Spleen (tissue), 7 donors: Measurements from ENCODE around the gene ASTL.

Experiments
- POLR2A ChIP-seq, 3 donors: fragments of 450-650 bp; IDR thresholded peaks; one replicate each; pipeline ENCODE4 v1.5.1; 2017; ENCODE audit warnings: antibody characterized with exemption in 3 of 3, mild to moderate bottlenecking in 1 of 3
- POLR2AphosphoS5 ChIP-seq, 3 donors: sonication (generic); formaldehyde crosslinking; IDR thresholded peaks; one replicate each; pipeline ENCODE4 v1.5.1; 2017; ENCODE audit warnings: antibody characterized with exemption in 3 of 3
- TF ChIP-seq, protein P1 (sequence below), 11 experiments: fragments of 200-600 bp in 7 of 11; fragments of 450-650 bp in 4 of 11; sonication (generic) in 4 of 11; IDR thresholded peaks in 8 of 11; conservative IDR thresholded peaks in 3 of 11; 1 replicate in 7 of 11; 2 replicates in 4 of 11; pipeline versions ENCODE4 v1.4.0 to v1.8.0; 2016 to 2021; ENCODE audit warnings: antibody characterized with exemption in 11 of 11, inconsistent platforms in 4 of 11, mild to moderate bottlenecking in 1 of 11
- donor health status: DM: no; HTN: no; CAD: no; lungs with moderate emphysema.
- donor health status: DM: no; HTN: no; CAD: no.
- donor health status: DM: no; HTN: no; CAD: no.

DNA sequence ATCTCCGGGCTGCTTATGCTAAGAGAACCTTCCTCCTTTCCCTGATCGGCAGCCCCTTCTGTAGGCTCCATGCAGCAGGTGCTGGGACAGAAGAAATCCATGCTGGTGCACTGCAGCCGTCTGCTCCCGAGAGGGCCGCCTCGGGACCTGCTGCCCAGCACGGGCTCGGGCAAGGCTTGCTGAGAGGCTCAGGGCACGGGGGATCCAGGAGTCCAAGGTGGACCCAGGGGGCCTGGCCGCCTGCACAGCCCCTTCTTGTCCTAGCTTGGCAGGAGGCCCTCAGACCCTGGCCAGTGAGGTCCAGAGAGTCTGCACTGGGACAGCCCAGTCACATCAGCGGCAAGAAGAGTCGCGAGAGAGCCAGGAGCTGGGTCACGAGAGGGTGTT is 20.2 kb upstream of the ASTL start:
- TF ChIP-seq, protein P1, sequence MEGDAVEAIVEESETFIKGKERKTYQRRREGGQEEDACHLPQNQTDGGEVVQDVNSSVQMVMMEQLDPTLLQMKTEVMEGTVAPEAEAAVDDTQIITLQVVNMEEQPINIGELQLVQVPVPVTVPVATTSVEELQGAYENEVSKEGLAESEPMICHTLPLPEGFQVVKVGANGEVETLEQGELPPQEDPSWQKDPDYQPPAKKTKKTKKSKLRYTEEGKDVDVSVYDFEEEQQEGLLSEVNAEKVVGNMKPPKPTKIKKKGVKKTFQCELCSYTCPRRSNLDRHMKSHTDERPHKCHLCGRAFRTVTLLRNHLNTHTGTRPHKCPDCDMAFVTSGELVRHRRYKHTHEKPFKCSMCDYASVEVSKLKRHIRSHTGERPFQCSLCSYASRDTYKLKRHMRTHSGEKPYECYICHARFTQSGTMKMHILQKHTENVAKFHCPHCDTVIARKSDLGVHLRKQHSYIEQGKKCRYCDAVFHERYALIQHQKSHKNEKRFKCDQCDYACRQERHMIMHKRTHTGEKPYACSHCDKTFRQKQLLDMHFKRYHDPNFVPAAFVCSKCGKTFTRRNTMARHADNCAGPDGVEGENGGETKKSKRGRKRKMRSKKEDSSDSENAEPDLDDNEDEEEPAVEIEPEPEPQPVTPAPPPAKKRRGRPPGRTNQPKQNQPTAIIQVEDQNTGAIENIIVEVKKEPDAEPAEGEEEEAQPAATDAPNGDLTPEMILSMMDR (IDR thresholded peaks at IDR 0.05 in 8 of 11, conservative IDR thresholded peaks at IDR 0.05 in 3 of 11): no peak
- TF ChIP-seq POLR2A (IDR thresholded peaks at IDR 0.05): no peak
- TF ChIP-seq POLR2AphosphoS5 (IDR thresholded peaks at IDR 0.05): no peak
